GM12801 (cell line): Measurements from ENCODE around the gene SYTL3.

Source experiments
- CTCF ChIP-seq: IDR thresholded peaks from one replicate; pipeline ENCODE4 v1.5.1; 2011; ENCODE audit warnings: control low read depth; ENCODE audit not compliant: insufficient read length; ENCODE audit errors: extremely low read depth

The SYTL3 gene

GRCh38 chr6:158707821-158708195 is 58.0 kb downstream of the SYTL3 start:
- no peak for TF ChIP-seq CTCF

- no peak for TF ChIP-seq CTCF
These were observed 58.4 kb downstream of the SYTL3 start for GRCh38 chr6:158708239-158708638.

GRCh38 chr6:158709809-158710208 is 60.0 kb downstream of the SYTL3 start:
- no peak for TF ChIP-seq CTCF

- TF ChIP-seq CTCF: no peak
These were observed 61.4 kb downstream of the SYTL3 start for GRCh38 chr6:158711264-158711663.

GRCh38 chr6:158713469-158713868 is 63.6 kb downstream of the SYTL3 start:
- no peak for TF ChIP-seq CTCF

- TF ChIP-seq CTCF: no peak
These were observed 64.9 kb downstream of the SYTL3 start for GRCh38 chr6:158714706-158715105.

- TF ChIP-seq CTCF: no peak
These were observed 65.8 kb downstream of the SYTL3 start for GRCh38 chr6:158715330-158716311.
